A673 (cell line): Measurements from ENCODE around the gene SRMS. TPM values are rescaled to one million over a fixed set of nuclear protein-coding genes. Genes with fewer than 3 reads are reported as not detected.
"Not testable (repeated sequence)": the region's sequence is repeated elsewhere in the genome, so short reads cannot be mapped to it uniquely, and the experiment has no call there.

Experiments
- BruUV-seq: library from RNA; stranded (reverse); fragments of 400-500 nt; replicated peaks from 2 replicates; lab custom pipeline; 2021; lab: Mats Ljungman, UMichigan
- CTCF ChIA-PET: fragments of 300-600 bp; sonication (Branson Sonifier 250); formaldehyde crosslinking; loops from one replicate; lab custom pipeline; 2022; ENCODE audit warnings: antibody characterized with exemption; lab: Charles Lee
- POLR2A ChIA-PET: fragments of 300-600 bp; sonication (Branson Sonifier 250); formaldehyde crosslinking; loops from one replicate; lab custom pipeline; 2022; ENCODE audit warnings: antibody characterized with exemption; ENCODE audit not compliant: low non-redundant PET; lab: Charles Lee
- DNase-seq: peaks from one replicate; pipeline ENCODE4 v3.0.0-alpha.2; 2015; ENCODE audit warnings: low spot score
- H3K27ac ChIP-seq: fragments of 200-600 bp; sonication (generic); 2 replicates; pipeline ENCODE4 v1.5.1; 2016; ENCODE audit warnings: mixed run types, low read depth, mild to moderate bottlenecking, mixed read lengths, antibody characterized with exemption, low read length; ENCODE audit not compliant: poor library complexity, severe bottlenecking
- H3K27me3 ChIP-seq: fragments of 200-600 bp; sonication (generic); replicated peaks from 2 replicates; pipeline ENCODE4 v1.6.1; 2017; ENCODE audit warnings: mixed run types, low read depth, mild to moderate bottlenecking, mixed read lengths, antibody characterized with exemption, low read length; ENCODE audit not compliant: insufficient read depth, poor library complexity
- H3K36me3 ChIP-seq: fragments of 200-600 bp; sonication (generic); 2 replicates; pipeline ENCODE4 v1.6.1; 2016; ENCODE audit warnings: mixed run types, mild to moderate bottlenecking, mixed read lengths, antibody characterized with exemption, low read length; ENCODE audit not compliant: insufficient read depth, poor library complexity, severe bottlenecking
- H3K4me1 ChIP-seq: fragments of 200-600 bp; sonication (generic); 2 replicates; pipeline ENCODE4 v1.6.1; 2017; ENCODE audit warnings: mixed run types, mild to moderate bottlenecking, mixed read lengths, antibody characterized with exemption, low read length; ENCODE audit not compliant: insufficient read depth, poor library complexity, severe bottlenecking
- H3K4me3 ChIP-seq: fragments of 200-600 bp; sonication (generic); 2 replicates; pipeline ENCODE4 v1.5.1; 2016; ENCODE audit warnings: low read depth, mixed run types, mild to moderate bottlenecking, mixed read lengths, low read length; ENCODE audit not compliant: poor library complexity, severe bottlenecking
- H3K9me3 ChIP-seq: fragments of 200-600 bp; sonication (generic); 2 replicates; pipeline ENCODE4 v1.6.1; 2016; ENCODE audit warnings: mixed run types, low read depth, mild to moderate bottlenecking, mixed read lengths, antibody characterized with exemption, low read length; ENCODE audit not compliant: poor library complexity, severe bottlenecking
- EZH2 ChIP-seq: fragments of 200-600 bp; sonication (generic); IDR thresholded peaks from 2 replicates; pipeline ENCODE4 v1.6.1; 2017; ENCODE audit warnings: borderline replicate concordance, low read depth, mild to moderate bottlenecking, mixed read lengths, antibody characterized with exemption, low read length; ENCODE audit not compliant: poor library complexity, severe bottlenecking
- intact Hi-C: fragments of 100-400 bp; cut with micrococcal nuclease; formaldehyde crosslinking; loops from one replicate; pipeline ENCODE4 v1.10.0; 2022; ENCODE audit not compliant: unreplicated experiment
- total RNA-seq: library from RNA; stranded (reverse); gene quantifications from 2 replicates; pipeline ENCODE4 v1.2.3, GENCODE V29; 2021
- TF ChIP-seq, protein P1 (sequence below): fragments of 300-800, 200-600 bp; sonication (generic); conservative IDR thresholded peaks from 2 replicates; pipeline ENCODE4 v1.5.1; 2017; ENCODE audit warnings: low read depth, mild to moderate bottlenecking, antibody characterized with exemption, low read length, moderate library complexity, mixed read lengths

The SRMS gene
- total RNA-seq, 1 experiment from 2014 or later, result not detected

DNA sequence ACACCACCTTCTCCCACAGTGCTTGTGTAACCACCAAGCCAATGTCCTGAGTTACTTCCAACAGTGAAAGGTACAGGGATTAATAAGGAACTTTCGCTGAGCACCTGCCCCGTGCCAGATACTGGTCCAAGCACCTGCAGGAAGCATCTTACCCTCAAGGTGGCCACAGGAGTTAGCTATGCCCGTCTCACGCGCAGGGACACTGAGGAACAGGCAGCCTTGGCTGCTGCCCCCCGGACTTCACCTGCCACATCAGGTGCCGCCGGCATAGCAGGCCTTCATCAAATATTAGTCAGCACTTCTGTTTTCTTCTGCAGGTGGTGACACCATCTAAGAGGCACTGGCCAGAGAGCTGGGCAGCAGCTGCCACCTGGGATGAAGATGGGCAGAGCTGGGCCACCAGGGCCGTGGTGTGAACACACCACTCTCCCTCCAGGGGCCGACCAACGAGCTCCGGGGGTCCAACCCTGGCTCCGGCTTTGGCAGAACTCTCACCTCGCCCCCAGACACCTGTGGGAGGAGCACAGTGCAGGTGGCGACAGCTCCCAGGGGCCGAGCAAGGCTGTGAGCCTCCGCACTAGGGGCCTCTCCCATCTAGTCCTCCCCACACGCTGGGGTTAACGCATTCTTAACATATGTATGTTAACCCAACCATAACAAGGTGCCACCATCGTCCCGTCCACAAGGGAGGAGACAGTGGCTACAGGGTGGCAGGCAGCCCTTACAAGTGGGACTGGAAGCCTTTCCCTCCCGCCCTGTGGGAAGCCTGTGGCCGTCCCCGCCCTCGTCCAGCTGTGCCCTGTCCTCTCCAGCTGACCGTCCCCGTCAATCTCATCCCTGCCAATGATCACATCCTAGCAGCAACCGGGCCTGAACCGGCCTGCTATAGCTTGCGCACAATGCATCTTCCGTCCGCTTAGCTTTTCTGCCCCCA lies 29.9 kb downstream of the SRMS start:
- ChIA-PET CTCF (interaction anchor here (0.7 kb wide), 1 partner anchor 21 kb away, joined by 4 read pairs; no protein-coding TSS in a partner anchor), POLR2A (no interaction called here)
- H3K4me1 ChIP-seq, result peaks cover 6% of the 10 kb centered on the region
- BruUV-seq, result no TSS peak
- intact Hi-C loops, result no loop called here
- H3K27me3 ChIP-seq, result peaks cover 7% of the 10 kb centered on the region
- TF ChIP-seq, protein P1, sequence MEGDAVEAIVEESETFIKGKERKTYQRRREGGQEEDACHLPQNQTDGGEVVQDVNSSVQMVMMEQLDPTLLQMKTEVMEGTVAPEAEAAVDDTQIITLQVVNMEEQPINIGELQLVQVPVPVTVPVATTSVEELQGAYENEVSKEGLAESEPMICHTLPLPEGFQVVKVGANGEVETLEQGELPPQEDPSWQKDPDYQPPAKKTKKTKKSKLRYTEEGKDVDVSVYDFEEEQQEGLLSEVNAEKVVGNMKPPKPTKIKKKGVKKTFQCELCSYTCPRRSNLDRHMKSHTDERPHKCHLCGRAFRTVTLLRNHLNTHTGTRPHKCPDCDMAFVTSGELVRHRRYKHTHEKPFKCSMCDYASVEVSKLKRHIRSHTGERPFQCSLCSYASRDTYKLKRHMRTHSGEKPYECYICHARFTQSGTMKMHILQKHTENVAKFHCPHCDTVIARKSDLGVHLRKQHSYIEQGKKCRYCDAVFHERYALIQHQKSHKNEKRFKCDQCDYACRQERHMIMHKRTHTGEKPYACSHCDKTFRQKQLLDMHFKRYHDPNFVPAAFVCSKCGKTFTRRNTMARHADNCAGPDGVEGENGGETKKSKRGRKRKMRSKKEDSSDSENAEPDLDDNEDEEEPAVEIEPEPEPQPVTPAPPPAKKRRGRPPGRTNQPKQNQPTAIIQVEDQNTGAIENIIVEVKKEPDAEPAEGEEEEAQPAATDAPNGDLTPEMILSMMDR, result no peak
- TF ChIP-seq EZH2, result no peak
- H3K4me3 ChIP-seq, result no peak overlapping the region
- H3K27ac ChIP-seq, result no peak overlapping the region
- H3K9me3 ChIP-seq, result no peaks in the 10 kb centered on the region
- no peak for DNase-seq
- peaks cover 11% of the 10 kb centered on the region for H3K36me3 ChIP-seq

DNA sequence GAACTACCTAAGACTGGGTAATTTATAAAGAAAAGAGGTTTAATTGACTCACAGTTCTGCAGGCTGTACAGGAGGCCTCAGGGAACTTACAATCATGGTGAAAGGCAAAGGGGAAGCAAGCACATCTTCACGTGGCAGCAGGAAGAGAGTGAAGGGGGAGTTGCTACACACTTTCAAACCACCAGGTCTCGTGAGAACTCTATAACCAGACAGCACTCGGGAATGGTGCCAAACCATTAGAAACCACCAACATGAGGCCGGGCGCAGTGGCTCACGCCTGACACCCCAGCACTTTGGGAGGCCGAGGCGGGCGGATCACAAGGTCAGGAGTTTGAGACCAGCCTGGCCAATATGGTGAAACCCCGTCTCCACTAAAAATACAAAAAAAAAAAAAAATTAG lies 33.0 kb downstream of the SRMS start:
- BruUV-seq, POLR2A ChIA-PET, intact Hi-C loops: not testable (repeated sequence)

DNA sequence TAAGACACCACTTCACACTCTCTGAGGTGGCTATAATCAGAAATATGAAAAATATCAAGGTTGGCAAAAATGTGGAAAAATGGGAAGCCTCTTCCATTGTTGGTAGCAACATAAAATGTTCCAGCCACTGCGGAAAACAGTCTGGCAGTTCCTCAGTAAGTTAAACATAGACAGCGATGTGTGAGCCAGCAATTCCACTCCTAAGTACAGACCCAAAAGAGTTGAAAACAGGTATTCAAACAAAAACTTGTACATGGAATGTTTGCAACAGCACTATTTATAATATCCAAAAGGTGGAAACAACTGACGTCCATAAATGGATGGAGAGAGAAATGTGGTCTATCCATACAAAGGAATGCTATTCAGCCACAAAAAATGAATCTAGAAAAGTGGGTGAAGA lies 34.3 kb downstream of the SRMS start:
- BruUV-seq, result no TSS peak
- intact Hi-C loops, result no loop called here
- no peaks in the 10 kb centered on the region for H3K4me1 ChIP-seq
- no peak overlapping the region for H3K27ac ChIP-seq
- no peaks in the 10 kb centered on the region for H3K36me3 ChIP-seq
- ChIA-PET POLR2A (no interaction called here), CTCF (no interaction called here)
- DNase-seq, result no peak
- no peak for TF ChIP-seq EZH2
- TF ChIP-seq, protein P1, result no peak
- H3K4me3 ChIP-seq, result no peak overlapping the region
- no peaks in the 10 kb centered on the region for H3K9me3 ChIP-seq
- H3K27me3 ChIP-seq, result peaks cover 7% of the 10 kb centered on the region

More for the DNA sequence above, 33.0 kb downstream of the SRMS start:
- H3K9me3 ChIP-seq, H3K27me3 ChIP-seq, H3K27ac ChIP-seq, H3K4me1 ChIP-seq, H3K4me3 ChIP-seq, DNase-seq, CTCF ChIA-PET, H3K36me3 ChIP-seq: not testable (repeated sequence)
